Activated CD4-positive, alpha-beta memory T cell treated with anti-CD3 and anti-CD28 coated beads, Interleukin-2, amount 10 ng/mL, durations not matched to agents 7 days and 5 days (primary cell): ENCODE results near the gene RPH3AL. TPM values are rescaled to one million over a fixed set of nuclear protein-coding genes. Genes with fewer than 3 reads are reported as not detected.
"Not testable (repeated sequence)": the region's sequence is repeated elsewhere in the genome, so short reads cannot be mapped to it uniquely, and the experiment has no call there.

ENCODE experiments used
- CTCF ChIA-PET: fragments of 350-600 bp; sonication (Branson Sonifier 250); formaldehyde crosslinking; loops from one replicate; lab custom pipeline; 2021; ENCODE audit warnings: antibody characterized with exemption, inconsistent platforms; lab: Charles Lee
- POLR2A ChIA-PET: fragments of 350-600 bp; sonication (Branson Sonifier 250); formaldehyde crosslinking; loops from one replicate; lab custom pipeline; 2021; ENCODE audit warnings: antibody characterized with exemption; lab: Charles Lee
- DNase-seq: peaks from one replicate; pipeline ENCODE4 v3.0.0-alpha.2; 2020
- H3K27ac Mint-ChIP-seq: one replicate; pipeline ENCODE4 v1.8.0; 2021; ENCODE audit warnings: mild to moderate bottlenecking, mixed read lengths
- H3K27me3 Mint-ChIP-seq: one replicate; pipeline ENCODE4 v1.8.0; 2021; ENCODE audit warnings: mixed read lengths
- H3K36me3 Mint-ChIP-seq: one replicate; pipeline ENCODE4 v1.8.0; 2021; ENCODE audit warnings: low read depth, mixed read lengths
- H3K4me1 Mint-ChIP-seq: one replicate; pipeline ENCODE4 v1.8.0; 2021; ENCODE audit warnings: mixed read lengths
- H3K4me3 Mint-ChIP-seq: one replicate; pipeline ENCODE4 v1.8.0; 2021; ENCODE audit warnings: mild to moderate bottlenecking, mixed read lengths
- H3K9me3 Mint-ChIP-seq: one replicate; pipeline ENCODE4 v1.8.0; 2021; ENCODE audit warnings: mixed read lengths
- total RNA-seq, 2 experiments: library from RNA; stranded (reverse); gene quantifications; one replicate each; pipeline ENCODE4 v1.2.3, GENCODE V29; 2021

RPH3AL gene
- total RNA-seq, 2 experiments from 2014 or later, result 2.5 to 2.8 TPM

- H3K9me3 Mint-ChIP-seq, H3K27ac Mint-ChIP-seq, CTCF ChIA-PET, DNase-seq, H3K27me3 Mint-ChIP-seq, POLR2A ChIA-PET, H3K4me3 Mint-ChIP-seq, H3K4me1 Mint-ChIP-seq, H3K36me3 Mint-ChIP-seq: not testable (repeated sequence)
Measured at GRCh38 chr17:234163-234993, 118.2 kb downstream of the RPH3AL start.

- ChIA-PET POLR2A (no interaction called here), CTCF (no interaction called here)
- H3K27me3 Mint-ChIP-seq, result no peaks in the 10 kb centered on the region
- H3K27ac Mint-ChIP-seq, result no peak overlapping the region
- H3K9me3 Mint-ChIP-seq, result no peaks in the 10 kb centered on the region
- H3K36me3 Mint-ChIP-seq, result no peaks in the 10 kb centered on the region
- H3K4me3 Mint-ChIP-seq, result no peak overlapping the region
- H3K4me1 Mint-ChIP-seq, result no peaks in the 10 kb centered on the region
- DNase-seq, result no peak
Measured at GRCh38 chr17:233473-233941, 119.1 kb downstream of the RPH3AL start.

GRCh38 chr17:231966-232807, 120.4 kb downstream of the RPH3AL start:
- H3K36me3 Mint-ChIP-seq, result no peaks in the 10 kb centered on the region
- no peaks in the 10 kb centered on the region for H3K27me3 Mint-ChIP-seq
- no peaks in the 10 kb centered on the region for H3K4me1 Mint-ChIP-seq
- H3K4me3 Mint-ChIP-seq, result no peak overlapping the region
- no peak overlapping the region for H3K27ac Mint-ChIP-seq
- POLR2A ChIA-PET, result interaction anchor here (1.0 kb wide), 1 partner anchor 18 kb away, joined by 3 read pairs; no protein-coding TSS in a partner anchor
- no peak for DNase-seq
- CTCF ChIA-PET, result no interaction called here
- no peaks in the 10 kb centered on the region for H3K9me3 Mint-ChIP-seq

GRCh38 chr17:231191-231965, 121.2 kb downstream of the RPH3AL start:
- H3K27ac Mint-ChIP-seq, result no peak overlapping the region
- H3K27me3 Mint-ChIP-seq, result no peaks in the 10 kb centered on the region
- H3K9me3 Mint-ChIP-seq, result no peaks in the 10 kb centered on the region
- no peak overlapping the region for H3K4me3 Mint-ChIP-seq
- no peaks in the 10 kb centered on the region for H3K36me3 Mint-ChIP-seq
- DNase-seq, result no peak
- ChIA-PET CTCF (no interaction called here), POLR2A (no interaction called here)
- no peaks in the 10 kb centered on the region for H3K4me1 Mint-ChIP-seq

- no peak overlapping the region for H3K27ac Mint-ChIP-seq
- DNase-seq, result no peak
- ChIA-PET POLR2A (no interaction called here), CTCF (no interaction called here)
- no peaks in the 10 kb centered on the region for H3K4me1 Mint-ChIP-seq
- H3K4me3 Mint-ChIP-seq, result no peak overlapping the region
- H3K9me3 Mint-ChIP-seq, result no peaks in the 10 kb centered on the region
- no peaks in the 10 kb centered on the region for H3K27me3 Mint-ChIP-seq
- H3K36me3 Mint-ChIP-seq, result no peaks in the 10 kb centered on the region
Measured at GRCh38 chr17:230395-230770, 122.2 kb downstream of the RPH3AL start.

- ChIA-PET CTCF (no interaction called here), POLR2A (no interaction called here)
- Mint-ChIP-seq H3K27me3 (no peaks in the 10 kb centered on the region), H3K36me3 (no peaks in the 10 kb centered on the region), H3K27ac (no peak overlapping the region), H3K4me3 (no peak overlapping the region), H3K9me3 (no peaks in the 10 kb centered on the region), H3K4me1 (no peaks in the 10 kb centered on the region)
- no peak for DNase-seq
Measured at GRCh38 chr17:229709-230394, 122.8 kb downstream of the RPH3AL start.

GRCh38 chr17:228951-229708, 123.5 kb downstream of the RPH3AL start:
- H3K27me3 Mint-ChIP-seq, result no peaks in the 10 kb centered on the region
- no peak for DNase-seq
- H3K4me3 Mint-ChIP-seq, result no peak overlapping the region
- ChIA-PET POLR2A (no interaction called here), CTCF (no interaction called here)
- no peaks in the 10 kb centered on the region for H3K9me3 Mint-ChIP-seq
- H3K4me1 Mint-ChIP-seq, result no peaks in the 10 kb centered on the region
- no peak overlapping the region for H3K27ac Mint-ChIP-seq
- no peaks in the 10 kb centered on the region for H3K36me3 Mint-ChIP-seq

GRCh38 chr17:227946-228615, 124.5 kb downstream of the RPH3AL start:
- Mint-ChIP-seq H3K27me3 (no peaks in the 10 kb centered on the region), H3K36me3 (no peaks in the 10 kb centered on the region), H3K9me3 (no peaks in the 10 kb centered on the region), H3K4me1 (no peaks in the 10 kb centered on the region), H3K27ac (no peak overlapping the region), H3K4me3 (no peak overlapping the region)
- DNase-seq, result no peak
- ChIA-PET POLR2A (no interaction called here), CTCF (no interaction called here)

GRCh38 chr17:227078-227945, 125.3 kb downstream of the RPH3AL start:
- Mint-ChIP-seq H3K36me3 (no peaks in the 10 kb centered on the region), H3K27ac (no peak overlapping the region), H3K4me3 (no peak overlapping the region), H3K9me3 (no peaks in the 10 kb centered on the region), H3K4me1 (no peaks in the 10 kb centered on the region), H3K27me3 (no peaks in the 10 kb centered on the region)
- ChIA-PET POLR2A (no interaction called here), CTCF (no interaction called here)
- no peak for DNase-seq

- Mint-ChIP-seq H3K4me1 (no peaks in the 10 kb centered on the region), H3K27me3 (no peaks in the 10 kb centered on the region), H3K36me3 (no peaks in the 10 kb centered on the region), H3K9me3 (no peaks in the 10 kb centered on the region), H3K27ac (no peak overlapping the region), H3K4me3 (no peak overlapping the region)
- POLR2A ChIA-PET, result no interaction called here
- CTCF ChIA-PET, result no interaction called here
- DNase-seq, result no peak
Measured at GRCh38 chr17:226108-227077, 126.2 kb downstream of the RPH3AL start.
